GM18867 (cell line): ENCODE data around the gene AP3M1.

Experiments used
- ATAC-seq: cut with Tn5 transposase; IDR thresholded peaks from one replicate; pipeline ENCODE4 v1.9.1; 2021; ENCODE audit warnings: mild to moderate bottlenecking, moderate library complexity; ENCODE audit not compliant: unreplicated experiment

AP3M1 gene

GRCh38 chr10:74081941-74082718, 68.5 kb downstream of the AP3M1 start:
- ATAC-seq, result no peak

GRCh38 chr10:74081192-74081803, 69.3 kb downstream of the AP3M1 start:
- ATAC-seq, result no peak

- no peak for ATAC-seq
Observed at GRCh38 chr10:74079936-74080590, 70.6 kb downstream of the AP3M1 start.

DNA sequence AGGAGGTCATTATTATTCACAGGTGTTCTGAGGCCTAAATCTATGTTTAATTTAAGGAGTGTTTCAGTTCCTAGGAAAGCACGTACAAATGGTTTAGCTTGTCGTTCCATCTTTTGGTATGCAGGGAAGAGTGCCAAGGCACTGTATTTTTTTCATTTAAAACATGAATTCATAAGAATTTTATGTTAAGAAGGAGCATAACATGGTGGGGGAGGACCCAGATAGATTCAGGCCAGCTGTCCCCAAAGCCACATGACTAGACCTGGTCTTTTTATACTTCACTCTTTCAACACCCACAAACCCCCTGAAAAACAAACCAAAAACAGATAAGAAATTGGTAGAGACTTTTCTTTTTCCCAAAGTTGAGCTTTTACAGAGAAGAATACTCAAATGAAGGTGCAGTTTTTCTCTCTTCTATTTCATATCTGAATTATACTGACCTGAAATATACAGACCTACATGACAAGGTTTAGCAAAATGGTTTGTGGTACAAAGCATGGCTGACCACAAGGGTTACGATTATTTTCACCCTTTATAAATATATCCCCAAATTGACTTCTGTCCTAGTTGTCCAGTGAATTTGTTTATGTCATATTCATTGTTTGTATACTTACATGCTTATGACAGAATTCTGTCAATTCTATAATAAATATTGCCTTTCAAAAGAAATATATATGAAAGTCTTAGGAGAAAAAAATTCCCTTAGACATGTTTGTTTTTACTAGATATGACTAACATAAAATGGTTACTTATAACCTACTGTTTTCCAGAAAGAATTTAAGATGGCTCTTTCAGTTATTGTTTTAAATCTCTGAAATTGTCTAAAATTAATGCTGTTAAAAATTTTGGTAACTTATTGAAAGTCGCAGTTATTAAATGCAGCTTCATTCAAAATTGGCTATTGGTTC, 71.3 kb downstream of the AP3M1 start:
- no peak for ATAC-seq

DNA sequence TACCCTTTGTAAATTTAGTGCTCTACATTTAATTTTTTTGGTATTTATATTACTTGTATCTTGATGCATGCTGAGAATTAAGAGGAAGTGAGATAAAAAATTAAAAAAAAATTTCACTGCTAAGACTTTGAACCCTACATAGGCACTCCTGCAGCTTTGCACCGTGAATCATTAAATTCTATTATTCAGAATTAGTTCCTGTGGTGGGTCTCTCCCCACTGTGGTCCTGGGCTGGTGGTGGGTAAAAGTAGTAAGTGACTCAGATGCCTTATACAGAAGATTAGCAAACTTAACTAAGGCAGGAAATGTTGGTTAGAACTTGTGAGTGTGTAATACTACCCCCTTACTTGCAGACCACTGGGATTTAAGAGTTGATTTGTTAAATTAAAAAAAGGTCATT, 72.6 kb downstream of the AP3M1 start:
- ATAC-seq, result no peak

DNA sequence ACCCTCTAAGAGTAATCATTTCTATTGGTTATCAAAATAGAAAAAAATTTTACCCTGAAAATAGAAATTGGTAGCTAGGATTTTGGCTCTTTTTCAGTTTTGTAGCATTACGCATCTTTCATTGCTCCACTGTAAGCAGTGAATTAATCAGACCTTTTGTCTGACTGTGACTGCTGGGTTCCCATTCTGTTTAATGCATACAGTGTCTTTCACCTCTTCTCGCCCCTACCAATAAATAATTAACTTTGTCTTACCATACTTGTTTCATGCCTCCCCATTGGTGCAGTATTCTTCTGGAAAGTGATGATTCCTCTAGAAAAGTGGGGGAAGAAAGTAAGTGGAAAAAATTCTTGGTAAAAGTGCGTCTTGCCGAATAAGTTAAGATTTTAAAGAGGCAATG, 73.2 kb downstream of the AP3M1 start:
- ATAC-seq, result no peak

GRCh38 chr10:74076961-74077360, 73.7 kb downstream of the AP3M1 start:
- ATAC-seq, result no peak

- no peak for ATAC-seq
Observed at GRCh38 chr10:74075906-74076305, 74.7 kb downstream of the AP3M1 start.

DNA sequence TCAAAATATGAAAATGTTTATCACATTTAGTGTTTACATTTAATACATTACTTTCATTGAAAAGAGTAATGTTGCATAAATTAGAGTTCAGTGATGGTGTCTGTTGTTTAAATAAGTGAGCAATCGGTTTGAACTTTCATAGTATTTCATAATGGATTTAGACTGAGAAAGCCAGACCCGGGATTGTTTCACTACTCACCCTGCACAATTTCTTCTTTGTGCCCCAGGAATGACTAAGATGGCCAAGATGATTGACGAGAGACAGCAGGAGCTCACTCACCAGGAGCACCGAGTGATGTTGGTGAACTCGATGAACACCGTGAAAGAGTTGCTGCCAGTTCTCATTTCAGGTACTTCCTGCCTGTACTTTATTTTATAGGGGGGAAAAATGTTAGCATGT, 78.1 kb downstream of the AP3M1 start:
- no peak for ATAC-seq

DNA sequence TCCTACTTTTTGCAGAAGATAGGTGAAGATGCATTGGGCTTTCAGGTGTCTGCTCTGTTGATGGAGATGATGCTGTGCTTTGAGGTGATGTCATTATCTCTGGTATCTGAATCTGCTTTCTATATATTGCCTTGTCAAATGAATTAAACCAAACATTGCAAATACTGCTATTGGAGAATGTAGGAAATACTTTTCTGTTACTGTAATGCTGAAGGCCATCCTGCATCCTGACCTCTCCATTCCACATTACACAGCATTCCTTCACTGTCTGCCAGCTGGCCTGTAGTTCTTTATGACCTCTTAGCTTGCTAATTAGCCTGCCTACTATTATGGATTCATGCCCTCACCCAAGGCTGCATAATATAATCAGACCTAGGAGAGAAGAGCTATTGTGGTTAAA, 79.5 kb downstream of the AP3M1 start:
- no peak for ATAC-seq
